Hepatocyte (in vitro differentiated cells): ENCODE results near the gene GPR78.

ENCODE experiments used
- CTCF ChIP-seq: fragments of 200-600 bp; sonication (generic); IDR thresholded peaks from 2 replicates; pipeline ENCODE4 v1.5.1; 2016; ENCODE audit warnings: antibody characterized with exemption, mild to moderate bottlenecking; ENCODE audit not compliant: poor library complexity
- EZH2 ChIP-seq: fragments of 200-600 bp; sonication (generic); IDR thresholded peaks from 2 replicates; pipeline ENCODE4 v1.6.1; 2016; ENCODE audit warnings: antibody characterized with exemption, mild to moderate bottlenecking, borderline replicate concordance

GRCh38 chr4:8600686-8601085 is 20.5 kb downstream of the GPR78 start:
- TF ChIP-seq CTCF (no peak), EZH2 (no peak)
